Ovary (tissue), 3 donors: ENCODE measurements around the gene TRIP4.

Experiments
- CTCF ChIP-seq, 3 donors: fragments of 450-650 bp in 2 of 3; fragments of 200-600 bp in 1 of 3; IDR thresholded peaks; one replicate each; pipeline versions ENCODE4 v1.5.1 to v1.8.0; 2016 to 2022; ENCODE audit warnings: antibody characterized with exemption in 3 of 3, mild to moderate bottlenecking in 1 of 3
- EP300 ChIP-seq: sonication (generic); formaldehyde crosslinking; IDR thresholded peaks from one replicate; pipeline ENCODE4 v1.6.1; 2017; ENCODE audit warnings: antibody characterized with exemption
- POLR2A ChIP-seq: fragments of 450-650 bp; IDR thresholded peaks from one replicate; pipeline ENCODE4 v1.6.1; 2017; ENCODE audit warnings: antibody characterized with exemption, mild to moderate bottlenecking, moderate library complexity
- donor health status: DM: no; HTN: no; CAD: no.

DNA sequence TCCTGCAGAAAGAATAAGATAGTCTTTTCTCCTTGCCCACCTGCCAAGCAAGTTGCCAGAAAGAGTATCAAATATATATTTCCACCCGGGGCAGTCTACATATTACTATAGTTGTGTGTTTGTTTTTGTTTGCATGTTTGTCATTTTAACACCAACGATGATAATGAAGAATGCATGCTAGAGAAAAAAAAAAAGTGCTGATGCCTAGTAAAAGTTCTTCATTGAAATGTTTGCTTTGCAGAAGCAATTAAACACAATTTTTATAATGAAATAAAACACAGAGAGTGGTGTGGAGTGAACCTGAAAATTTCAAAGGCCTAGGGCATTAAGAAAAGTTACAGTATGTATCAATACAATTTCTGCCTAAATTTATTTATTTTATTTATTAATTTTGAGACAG lies 3.9 kb upstream of the TRIP4 start:
- no peak for TF ChIP-seq CTCF (IDR thresholded peaks at IDR 0.05)
- no peak for TF ChIP-seq POLR2A
- TF ChIP-seq EP300: no peak
